ENCODE data around the gene PSME3. TPM values are rescaled to one million over a fixed set of nuclear protein-coding genes. Genes with fewer than 3 reads are reported as not detected.

PSME3 gene
- total and polyA plus RNA-seq, 2 experiments from 2014 or later = 86.4 to 99.5 TPM

DNA sequence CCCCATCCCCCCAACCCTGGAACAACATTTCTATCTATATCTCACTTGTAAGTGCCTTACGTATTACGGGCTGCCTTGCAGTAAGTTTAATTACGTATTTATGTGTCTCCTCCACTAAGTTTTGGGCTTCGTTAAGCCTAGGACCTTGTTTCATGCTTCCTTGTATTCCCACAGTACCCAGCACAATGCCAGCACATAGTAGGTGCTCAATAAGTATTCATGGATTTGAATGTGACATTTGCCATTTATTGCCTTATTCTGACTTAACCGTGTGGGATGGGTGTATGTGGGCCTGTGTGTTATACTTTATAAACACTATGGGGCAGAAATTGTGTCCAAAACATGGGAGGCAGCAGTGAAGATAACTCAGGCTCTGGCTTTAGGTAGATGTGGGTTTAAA, 40.7 kb upstream of the PSME3 start:
- H3K4me2 ChIP-seq = no peak overlapping the region
- H3K36me3 ChIP-seq (replicated peaks; ENCODE audit: insufficient read depth, low read depth) = no peaks in the 10 kb centered on the region
- no peak for TF ChIP-seq EZH2phosphoT487 (IDR thresholded peaks at IDR 0.05; ENCODE audit: low read depth, severe bottlenecking, unreplicated experiment)
- no peak for TF ChIP-seq EZH2 (IDR thresholded peaks at IDR 0.05; ENCODE audit: borderline replicate concordance)
- TF ChIP-seq CTCF (IDR thresholded peaks at IDR 0.05; ENCODE audit: poor library complexity) = no peak
- no peaks in the 10 kb centered on the region for H3K9me2 ChIP-seq (replicated peaks; ENCODE audit: insufficient read depth)
- H3K27ac ChIP-seq = no peak overlapping the region
- peaks cover 7% of the 10 kb centered on the region for H3K4me1 ChIP-seq (ENCODE audit: insufficient read depth)
- H3K9me3 ChIP-seq (ENCODE audit: low read depth) = no peaks in the 10 kb centered on the region
- no peak overlapping the region for H2AFZ ChIP-seq
- DNase-seq (ENCODE audit: low spot score) = no peak
- no peaks in the 10 kb centered on the region for H3K27me3 ChIP-seq
- H4K20me1 ChIP-seq (ENCODE audit: insufficient read depth, poor library complexity, severe bottlenecking) = no peaks in the 10 kb centered on the region
- no peak overlapping the region for H3K4me3 ChIP-seq
- H3K79me2 ChIP-seq = peaks cover 11% of the 10 kb centered on the region
- WGBS (ENCODE audit: low lambda C conversion rate, missing lambda C conversion rate) = 86% methylated on average over 5 of the region's 5 CpGs

DNA sequence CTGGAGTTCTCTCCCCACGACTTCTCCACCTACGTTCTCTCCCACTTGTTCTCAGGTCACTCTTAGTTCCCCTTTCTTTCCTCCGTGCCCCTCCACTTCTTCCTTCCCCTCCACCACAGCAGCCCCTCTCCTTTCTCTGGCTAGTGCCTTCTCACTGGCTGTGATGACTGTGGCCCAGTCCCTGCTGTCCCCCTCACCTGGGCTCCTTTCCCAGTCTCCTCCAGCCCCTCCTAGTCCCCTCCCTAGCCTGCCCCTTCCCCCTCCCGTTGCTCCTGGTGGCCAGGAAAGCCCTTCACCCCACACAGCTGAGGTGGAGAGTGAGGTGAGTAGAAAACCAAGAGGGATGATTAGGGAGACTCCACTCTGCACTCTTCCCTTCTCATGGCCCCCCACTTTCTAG, 38.1 kb upstream of the PSME3 start:
- Histone ChIP-seq H3K9me2 (replicated peaks; ENCODE audit: insufficient read depth) (no peaks in the 10 kb centered on the region), H2AFZ (no peak overlapping the region), H3K36me3 (replicated peaks; ENCODE audit: insufficient read depth, low read depth) (no peaks in the 10 kb centered on the region), H3K4me3 (no peak overlapping the region), H4K20me1 (ENCODE audit: insufficient read depth, poor library complexity, severe bottlenecking) (no peaks in the 10 kb centered on the region), H3K27me3 (no peaks in the 10 kb centered on the region), H3K9me3 (ENCODE audit: low read depth) (no peaks in the 10 kb centered on the region), H3K79me2 (peaks cover 18% of the 10 kb centered on the region), H3K4me2 (no peak overlapping the region), H3K27ac (no peak overlapping the region), H3K4me1 (ENCODE audit: insufficient read depth) (peaks cover 7% of the 10 kb centered on the region)
- TF ChIP-seq CTCF (IDR thresholded peaks at IDR 0.05; ENCODE audit: poor library complexity) = no peak
- no peak for TF ChIP-seq EZH2 (IDR thresholded peaks at IDR 0.05; ENCODE audit: borderline replicate concordance)
- TF ChIP-seq EZH2phosphoT487 (IDR thresholded peaks at IDR 0.05; ENCODE audit: low read depth, severe bottlenecking, unreplicated experiment) = no peak
- no peak for DNase-seq (ENCODE audit: low spot score)
- 81% methylated on average over 3 of the region's 4 CpGs for WGBS (ENCODE audit: low lambda C conversion rate, missing lambda C conversion rate)

DNA sequence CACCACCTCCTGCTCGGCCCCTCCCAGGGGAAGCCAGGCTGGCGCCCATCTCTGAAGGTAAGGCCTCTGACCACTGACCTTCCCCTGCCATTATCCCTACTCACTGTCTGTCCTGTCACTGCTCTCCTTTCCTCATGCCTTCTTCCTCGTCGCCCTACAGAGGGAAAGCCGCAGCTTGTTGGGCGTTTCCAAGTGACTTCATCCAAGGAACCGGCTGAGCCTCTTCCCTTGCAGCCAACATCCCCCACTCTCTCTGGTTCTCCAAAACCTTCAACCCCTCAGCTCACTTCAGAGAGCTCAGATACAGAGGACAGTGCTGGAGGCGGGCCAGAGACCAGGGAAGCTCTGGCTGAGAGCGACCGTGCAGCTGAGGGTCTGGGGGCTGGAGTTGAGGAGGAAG, 37.7 kb upstream of the PSME3 start:
- Histone ChIP-seq H3K79me2 (peaks cover 18% of the 10 kb centered on the region), H3K4me3 (no peak overlapping the region), H3K4me2 (no peak overlapping the region), H3K4me1 (ENCODE audit: insufficient read depth) (peaks cover 7% of the 10 kb centered on the region), H3K9me3 (ENCODE audit: low read depth) (no peaks in the 10 kb centered on the region), H3K27ac (no peak overlapping the region), H3K36me3 (replicated peaks; ENCODE audit: insufficient read depth, low read depth) (no peaks in the 10 kb centered on the region), H2AFZ (no peak overlapping the region), H4K20me1 (ENCODE audit: insufficient read depth, poor library complexity, severe bottlenecking) (no peaks in the 10 kb centered on the region), H3K27me3 (no peaks in the 10 kb centered on the region), H3K9me2 (replicated peaks; ENCODE audit: insufficient read depth) (no peaks in the 10 kb centered on the region)
- DNase-seq (ENCODE audit: low spot score) = no peak
- WGBS (ENCODE audit: low lambda C conversion rate, missing lambda C conversion rate) = 95% methylated on average over 10 of the region's 10 CpGs
- no peak for TF ChIP-seq EZH2 (IDR thresholded peaks at IDR 0.05; ENCODE audit: borderline replicate concordance)
- no peak for TF ChIP-seq CTCF (IDR thresholded peaks at IDR 0.05; ENCODE audit: poor library complexity)
- TF ChIP-seq EZH2phosphoT487 (IDR thresholded peaks at IDR 0.05; ENCODE audit: low read depth, severe bottlenecking, unreplicated experiment) = no peak
